DMS53 treated with DMSO at 0.1 percent for 48 hours (cell line): ENCODE results near the gene WDR70.
"Not testable (repeated sequence)": the region's sequence is repeated elsewhere in the genome, so short reads cannot be mapped to it uniquely, and the experiment has no call there.

Experiments used
- DNase-seq: peaks from one replicate; lab custom pipeline; 2025; ENCODE audit not compliant: unreplicated experiment; lab: John Stamatoyannopoulos, UW

Gene WDR70

GRCh38 chr5:37742111-37742510 lies 363.0 kb downstream of the WDR70 start:
- DNase-seq, result no peak

- no peak for DNase-seq
These were observed 372.1 kb downstream of the WDR70 start for GRCh38 chr5:37751227-37751626.

- DNase-seq, result no peak
These were observed 375.9 kb downstream of the WDR70 start for GRCh38 chr5:37754976-37755375.

GRCh38 chr5:37755581-37755980 lies 376.5 kb downstream of the WDR70 start:
- DNase-seq, result no peak

GRCh38 chr5:37756248-37756647 lies 377.1 kb downstream of the WDR70 start:
- no peak for DNase-seq

GRCh38 chr5:37757980-37758582 lies 379.0 kb downstream of the WDR70 start:
- DNase-seq, result no peak

- DNase-seq, result no peak
These were observed 388.1 kb downstream of the WDR70 start for GRCh38 chr5:37767251-37767650.

- DNase-seq, result no peak
These were observed 388.8 kb downstream of the WDR70 start for GRCh38 chr5:37767961-37768360.

GRCh38 chr5:37768371-37768770 lies 389.3 kb downstream of the WDR70 start:
- no peak for DNase-seq

- no peak for DNase-seq
These were observed 390.0 kb downstream of the WDR70 start for GRCh38 chr5:37769108-37769507.

GRCh38 chr5:37769840-37770239 lies 390.7 kb downstream of the WDR70 start:
- no peak for DNase-seq

GRCh38 chr5:37770786-37771185 lies 391.7 kb downstream of the WDR70 start:
- no peak for DNase-seq

- no peak for DNase-seq
These were observed 392.1 kb downstream of the WDR70 start for GRCh38 chr5:37771203-37771611.

GRCh38 chr5:37771731-37772130 lies 392.6 kb downstream of the WDR70 start:
- no peak for DNase-seq

- DNase-seq, result no peak
These were observed 393.1 kb downstream of the WDR70 start for GRCh38 chr5:37772255-37772654.

GRCh38 chr5:37773809-37774208 lies 394.7 kb downstream of the WDR70 start:
- no peak for DNase-seq

- DNase-seq, result no peak
These were observed 395.9 kb downstream of the WDR70 start for GRCh38 chr5:37774912-37775483.

- DNase-seq, result no peak
These were observed 397.7 kb downstream of the WDR70 start for GRCh38 chr5:37776826-37777225.

GRCh38 chr5:37777432-37778130 lies 398.5 kb downstream of the WDR70 start:
- DNase-seq, result no peak

GRCh38 chr5:37781409-37781808 lies 402.3 kb downstream of the WDR70 start:
- not testable (repeated sequence) for DNase-seq

- DNase-seq, result no peak
These were observed 407.3 kb downstream of the WDR70 start for GRCh38 chr5:37786416-37786815.

- DNase-seq, result no peak
These were observed 407.9 kb downstream of the WDR70 start for GRCh38 chr5:37786862-37787519.
